Posterior vena cava (tissue), 2 donors: ENCODE data around the gene FHIT. TPM values are rescaled to one million over a fixed set of nuclear protein-coding genes. Genes with fewer than 3 reads are reported as not detected.
A peak's percentile ranks its signal among the peaks of the same experiment; 100 is the strongest.
"Not testable (repeated sequence)": the region's sequence is repeated elsewhere in the genome, so short reads cannot be mapped to it uniquely, and the experiment has no call there.

Experiments
- DNase-seq: peaks from one replicate; pipeline ENCODE4 v3.0.0-alpha.2; 2020; ENCODE audit warnings: low spot score
- intact Hi-C, 2 donors: fragments of 100-400 bp; cut with DNase I; formaldehyde crosslinking; loops; one replicate each; pipeline versions ENCODE4 v1.14.1 to v1.14.2; 2022 to 2023
- total RNA-seq, 2 donors: library from RNA; stranded (reverse); fragmentation: NEBNext Ultra II Directional; extraction: Animal tissue kit (Norgen Biotek cat#: 25700); gene quantifications; one replicate each; pipeline ENCODE4 v1.2.1, GENCODE V29; 2021
- donor health status: DM: yes; HTN: yes; CAD: no.
- donor health status: DM: yes; HTN: yes; CAD: no.

Gene FHIT
- total RNA-seq, 2 donors from 2014 or later: 6.0 to 9.2 TPM

GRCh38 chr3:59818033-59818918 is 1433.0 kb downstream of the FHIT start:
- DNase-seq: peak; percentile 93
- intact Hi-C loops: no loop called here

GRCh38 chr3:59817511-59817910 is 1433.7 kb downstream of the FHIT start:
- intact Hi-C loops: no loop called here
- no peak for DNase-seq

- intact Hi-C loops: no loop called here
- no peak for DNase-seq
Measured at GRCh38 chr3:59816312-59816711, 1434.9 kb downstream of the FHIT start.

GRCh38 chr3:59813148-59813538 is 1438.1 kb downstream of the FHIT start:
- DNase-seq: no peak
- intact Hi-C loops: no loop called here

GRCh38 chr3:59812237-59813147 is 1438.8 kb downstream of the FHIT start:
- no peak for DNase-seq
- intact Hi-C loops: no loop called here

GRCh38 chr3:59811160-59811559 is 1440.1 kb downstream of the FHIT start:
- intact Hi-C loops: no loop called here
- DNase-seq: no peak

GRCh38 chr3:59810606-59811005 is 1440.6 kb downstream of the FHIT start:
- DNase-seq: no peak

GRCh38 chr3:59809710-59810444 is 1441.4 kb downstream of the FHIT start:
- intact Hi-C loops: no loop called here
- DNase-seq: no peak

More at GRCh38 chr3:59810606-59811005, 1440.6 kb downstream of the FHIT start:
- intact Hi-C loops: no loop called here

GRCh38 chr3:59809016-59809415 is 1442.2 kb downstream of the FHIT start:
- intact Hi-C loops: no loop called here

GRCh38 chr3:59808446-59808845 is 1442.8 kb downstream of the FHIT start:
- intact Hi-C loops: no loop called here
- DNase-seq: no peak

More at GRCh38 chr3:59809016-59809415, 1442.2 kb downstream of the FHIT start:
- DNase-seq: no peak

- intact Hi-C loops: no loop called here
- no peak for DNase-seq
Measured at GRCh38 chr3:59803268-59803667, 1448.0 kb downstream of the FHIT start.

GRCh38 chr3:59802453-59802852 is 1448.8 kb downstream of the FHIT start:
- DNase-seq, intact Hi-C loops: not testable (repeated sequence)

GRCh38 chr3:59802045-59802444 is 1449.2 kb downstream of the FHIT start:
- intact Hi-C loops: no loop called here
- DNase-seq: no peak

GRCh38 chr3:59800481-59800880 is 1450.8 kb downstream of the FHIT start:
- intact Hi-C loops: no loop called here
- no peak for DNase-seq

- intact Hi-C loops: no loop called here
- DNase-seq: no peak
Measured at GRCh38 chr3:59798372-59799086, 1452.7 kb downstream of the FHIT start.

GRCh38 chr3:59797533-59797932 is 1453.7 kb downstream of the FHIT start:
- intact Hi-C loops: no loop called here
- DNase-seq: no peak

- no peak for DNase-seq
- intact Hi-C loops: no loop called here
Measured at GRCh38 chr3:59796456-59796855, 1454.8 kb downstream of the FHIT start.

- DNase-seq: no peak
- intact Hi-C loops: no loop called here
Measured at GRCh38 chr3:59795756-59796155, 1455.5 kb downstream of the FHIT start.

- intact Hi-C loops: no loop called here
- no peak for DNase-seq
Measured at GRCh38 chr3:59793976-59794375, 1457.3 kb downstream of the FHIT start.
